T-cell (primary cell): Measurements from ENCODE around the gene GABRR3. TPM values are rescaled to one million over a fixed set of nuclear protein-coding genes. Genes with fewer than 3 reads are reported as not detected.

Experiments
- ATAC-seq, 4 experiments: fragments of 200-7000 bp in 3 of 4; fragments of 150-1000 bp in 1 of 4; cut with Tn5 transposase; replicated peaks in 1 of 4; 1 replicate in 3 of 4; 2 replicates in 1 of 4; pipeline ENCODE4 v1.10.0; 2021; ENCODE audit warnings: moderate library complexity in 3 of 4, mild to moderate bottlenecking in 2 of 4, moderate number of reproducible peaks in 1 of 4
- CTCF ChIA-PET, 2 donors: fragments of 300-600 bp; sonication (Branson Sonifier 250); formaldehyde crosslinking; loops; one replicate each; lab custom pipeline; 2022; ENCODE audit warnings: antibody characterized with exemption in 2 of 2; lab: Charles Lee
- POLR2A ChIA-PET, 2 donors: fragments of 300-600 bp; sonication (Branson Sonifier 250); formaldehyde crosslinking; loops; one replicate each; lab custom pipeline; 2022; ENCODE audit warnings: antibody characterized with exemption in 2 of 2; lab: Charles Lee
- DNase-seq, 35 experiments: peaks; one replicate each; pipeline versions ENCODE4 v3.0.0 to v3.0.0-alpha.2; 2013 to 2023
- H3K27ac ChIP-seq: one replicate; pipeline ENCODE4 v1.5.1; 2013; ENCODE audit warnings: low read length
- H3K27me3 ChIP-seq, 2 experiments: replicated peaks in 1 of 2; 1 replicate in 1 of 2; 2 replicates in 1 of 2; pipeline versions ENCODE4 v1.6.1 to v1.7.0; 2013; ENCODE audit warnings: low read length in 1 of 2, mixed read lengths in 1 of 2; ENCODE audit not compliant: control insufficient read depth in 2 of 2, insufficient read depth in 2 of 2; ENCODE audit errors: extremely low read depth in 1 of 2
- H3K36me3 ChIP-seq, 2 donors: 1 replicate in 1 of 2; 2 replicates in 1 of 2; pipeline versions ENCODE4 v1.6.1 to v1.7.0; 2013; ENCODE audit warnings: low read length in 1 of 2; ENCODE audit not compliant: control insufficient read depth in 2 of 2, insufficient read depth in 1 of 2; ENCODE audit errors: extremely low read depth in 1 of 2
- H3K4me1 ChIP-seq, 2 experiments: 1 replicate in 1 of 2; 2 replicates in 1 of 2; pipeline versions ENCODE4 v1.6.1 to v1.7.0; 2013; ENCODE audit warnings: low read length in 2 of 2, mixed read lengths in 1 of 2; ENCODE audit not compliant: insufficient read depth in 2 of 2, control insufficient read depth in 1 of 2; ENCODE audit errors: extremely low read depth in 1 of 2
- H3K4me3 ChIP-seq, 2 donors: 1 replicate in 1 of 2; 2 replicates in 1 of 2; pipeline versions ENCODE4 v1.5.1 to v1.7.0; 2013; ENCODE audit warnings: mild to moderate bottlenecking in 2 of 2, low read length in 1 of 2, moderate library complexity in 1 of 2; ENCODE audit not compliant: control insufficient read depth in 1 of 2; ENCODE audit errors: extremely low read depth in 1 of 2
- H3K9me3 ChIP-seq: 2 replicates; pipeline ENCODE4 v1.7.0; 2013
- H3K27ac Mint-ChIP-seq, 2 donors: one replicate each; pipeline ENCODE4 v1.8.0; 2020 to 2021; ENCODE audit warnings: mild to moderate bottlenecking in 2 of 2, mixed read lengths in 2 of 2
- H3K27me3 Mint-ChIP-seq, 2 donors: one replicate each; pipeline ENCODE4 v1.8.0; 2021 to 2022; ENCODE audit warnings: mixed read lengths in 2 of 2
- H3K36me3 Mint-ChIP-seq: one replicate; pipeline ENCODE4 v1.8.0; 2021; ENCODE audit warnings: mixed read lengths
- H3K4me1 Mint-ChIP-seq, 3 donors: one replicate each; pipeline ENCODE4 v1.8.0; 2020 to 2022; ENCODE audit warnings: mixed read lengths in 3 of 3, mild to moderate bottlenecking in 1 of 3
- H3K4me3 Mint-ChIP-seq, 3 donors: one replicate each; pipeline ENCODE4 v1.8.0; 2020 to 2022; ENCODE audit warnings: mild to moderate bottlenecking in 3 of 3, mixed read lengths in 3 of 3, moderate library complexity in 3 of 3
- H3K9me3 Mint-ChIP-seq, 3 donors: one replicate each; pipeline ENCODE4 v1.8.0; 2020 to 2022; ENCODE audit warnings: mixed read lengths in 3 of 3
- WGBS: methylation state at CpG from one replicate; pipeline ENCODE4 v1.1.5; 2013; ENCODE audit warnings: missing lambda C conversion rate; ENCODE audit not compliant: insufficient coverage; 5-methylcytosine and 5-hydroxymethylcytosine counted together
- total RNA-seq, 35 experiments: library from RNA in 6 of 35; stranded (reverse) in 6 of 35; fragments of 120-200 nt in 1 of 35; gene quantifications; one replicate each; pipeline versions ENCODE4 v1.2.1 to v1.2.4 and lab custom pipeline; 2013 to 2026

GABRR3 gene
- total RNA-seq, 5 donors from 2014 or later (not counting 1 experiment from before 2014, with no cell fraction given), result not detected

GRCh38 chr3:97981886-97982285 lies 53.2 kb downstream of the GABRR3 start:
- Histone ChIP-seq H3K27ac (no peak overlapping the region), H3K9me3 (no peaks in the 10 kb centered on the region), H3K27me3 (peaks cover 0 to 7% of the 10 kb centered on the region in 2 experiments), H3K4me3 (no peak overlapping the region), H3K36me3 (no peaks in the 10 kb centered on the region), H3K4me1 (no peaks in the 10 kb centered on the region)
- DNase-seq, result no peak
- no peaks in the 10 kb centered on the region for H3K27me3 Mint-ChIP-seq
- H3K9me3 Mint-ChIP-seq, result no peaks in the 10 kb centered on the region
- POLR2A ChIA-PET, result interaction anchor here in 1 of 2 donors (0.6 kb wide), 1 partner anchor 1077 kb away, joined by 3 read pairs; no protein-coding TSS in a partner anchor
- 53% methylated on average over 2 of the region's 3 CpGs for WGBS
- H3K36me3 Mint-ChIP-seq, result no peaks in the 10 kb centered on the region
- H3K4me1 Mint-ChIP-seq, result peaks cover 0 to 2% (median 2%) of the 10 kb centered on the region in 3 donors
- H3K27ac Mint-ChIP-seq, result no peak overlapping the region
- CTCF ChIA-PET, result interaction anchor here in 1 of 2 donors (0.6 kb wide), 1 partner anchor 29 kb away, joined by 3 read pairs; no protein-coding TSS in a partner anchor
- no peak for ATAC-seq
- H3K4me3 Mint-ChIP-seq, result no peak overlapping the region

- H3K4me1 ChIP-seq, result no peaks in the 10 kb centered on the region
- Mint-ChIP-seq H3K36me3 (no peaks in the 10 kb centered on the region), H3K9me3 (no peaks in the 10 kb centered on the region), H3K27ac (no peak overlapping the region), H3K27me3 (no peaks in the 10 kb centered on the region), H3K4me3 (no peak overlapping the region), H3K4me1 (peaks cover 2 to 8% (median 7%) of the 10 kb centered on the region in 3 donors)
- no peak overlapping the region for H3K27ac ChIP-seq
- CTCF ChIA-PET, result no interaction called here
- no peak for ATAC-seq
- no peak overlapping the region for H3K4me3 ChIP-seq
- H3K27me3 ChIP-seq, result peaks cover 0 to 7% of the 10 kb centered on the region in 2 experiments
- POLR2A ChIA-PET, result no interaction called here
- no CpG with 5 or more reads among the region's 3 CpGs for WGBS
- H3K9me3 ChIP-seq, result no peaks in the 10 kb centered on the region
- DNase-seq, result no peak
- no peaks in the 10 kb centered on the region for H3K36me3 ChIP-seq
These were observed 55.5 kb downstream of the GABRR3 start for GRCh38 chr3:97979610-97980009.

GRCh38 chr3:97975466-97975865 lies 59.6 kb downstream of the GABRR3 start:
- ATAC-seq (no peak), DNase-seq (no peak)
- H3K4me3 ChIP-seq, result no peak overlapping the region
- Mint-ChIP-seq H3K4me3 (no peak overlapping the region), H3K27ac (no peak overlapping the region), H3K36me3 (no peaks in the 10 kb centered on the region), H3K9me3 (no peaks in the 10 kb centered on the region), H3K4me1 (peaks cover 24 to 37% (median 30%) of the 10 kb centered on the region in 3 donors), H3K27me3 (no peaks in the 10 kb centered on the region)
- no peaks in the 10 kb centered on the region for H3K36me3 ChIP-seq
- H3K27ac ChIP-seq, result no peak overlapping the region
- ChIA-PET CTCF (interaction anchor here in 1 of 2 donors (1.0 to 1.3 kb wide), 2 partner anchors 47 to 48 kb away, joined by 3 read pairs; no protein-coding TSS in a partner anchor), POLR2A (no interaction called here)
- no peaks in the 10 kb centered on the region for H3K9me3 ChIP-seq
- peaks cover 6 to 16% of the 10 kb centered on the region in 2 experiments for H3K4me1 ChIP-seq
- no CpG with 5 or more reads among the region's 1 CpG for WGBS
- peaks cover 0 to 7% of the 10 kb centered on the region in 2 experiments for H3K27me3 ChIP-seq

GRCh38 chr3:97974996-97975395 lies 60.1 kb downstream of the GABRR3 start:
- Mint-ChIP-seq H3K27ac (no peak overlapping the region), H3K4me1 (peaks cover 29 to 42% (median 34%) of the 10 kb centered on the region in 3 donors), H3K36me3 (no peaks in the 10 kb centered on the region), H3K27me3 (no peaks in the 10 kb centered on the region), H3K4me3 (no peak overlapping the region), H3K9me3 (no peaks in the 10 kb centered on the region)
- no peaks in the 10 kb centered on the region for H3K36me3 ChIP-seq
- CTCF ChIA-PET, result interaction anchor here in 1 of 2 donors (1.0 to 1.3 kb wide), 2 partner anchors 47 to 48 kb away, joined by 3 read pairs; no protein-coding TSS in a partner anchor
- no peak overlapping the region for H3K4me3 ChIP-seq
- no peak for ATAC-seq
- no peaks in the 10 kb centered on the region for H3K9me3 ChIP-seq
- H3K27me3 ChIP-seq, result peaks cover 0 to 5% of the 10 kb centered on the region in 2 experiments
- POLR2A ChIA-PET, result no interaction called here
- peaks cover 6 to 16% of the 10 kb centered on the region in 2 experiments for H3K4me1 ChIP-seq
- H3K27ac ChIP-seq, result no peak overlapping the region
- DNase-seq, result no peak
- WGBS, result 58% methylated on average over 3 of the region's 3 CpGs

GRCh38 chr3:97972976-97973375 lies 62.1 kb downstream of the GABRR3 start:
- no peak overlapping the region for H3K27ac ChIP-seq

GRCh38 chr3:97971679-97972567 lies 63.2 kb downstream of the GABRR3 start, which contains the start of gene RIOX2:
RIOX2 (minus strand) TSS chr3:97972431; CDS start chr3:97967593, 4,838 bp downstream.
- CTCF ChIA-PET, result interaction anchor here (0.7 to 1.5 kb wide), 8 partner anchors 19 to 178 kb away, joined by 3 to 8 read pairs (median 4); partner anchors contain the start of gene CRYBG3 (in 1 of the 2)
- POLR2A ChIA-PET, result interaction anchor here in 1 of 2 donors (1.3 kb wide), 1 partner anchor 150 kb away, joined by 6 read pairs; the partner anchor contains the start of gene CRYBG3
- Mint-ChIP-seq H3K9me3 (no peaks in the 10 kb centered on the region), H3K27me3 (no peaks in the 10 kb centered on the region), H3K4me3 (peak within 1 kb of the TSS; percentile 80 to 88 (median 85)), H3K36me3 (peaks cover 3% of the 10 kb centered on the region), H3K27ac (peak within 1 kb of the TSS; percentile 86 to 87), H3K4me1 (peaks cover 58 to 72% (median 65%) of the 10 kb centered on the region in 3 donors)
- Histone ChIP-seq H3K36me3 (peaks cover 0 to 3% of the 10 kb centered on the region in 2 donors), H3K9me3 (no peaks in the 10 kb centered on the region), H3K4me3 (peak within 1 kb of the TSS; percentile 54 to 72), H3K27ac (peak within 1 kb of the TSS; percentile 8), H3K27me3 (no peaks in the 10 kb centered on the region), H3K4me1 (peaks cover 9 to 21% of the 10 kb centered on the region in 2 experiments)
- DNase-seq, result peak; percentile 55 to 85 (median 74)
- ATAC-seq, result peak; percentile 92 to 93 (median 92)
- WGBS, result 1% methylated on average over 52 of the region's 82 CpGs

More at GRCh38 chr3:97972976-97973375, 62.1 kb downstream of the GABRR3 start:
- no peaks in the 10 kb centered on the region for H3K9me3 Mint-ChIP-seq
- peak overlapping the region; percentile 29 to 71 for H3K27ac Mint-ChIP-seq
- H3K4me3 Mint-ChIP-seq, result peak overlapping the region; percentile 69 to 80 (median 75)
- Histone ChIP-seq H3K4me1 (peaks cover 9 to 17% of the 10 kb centered on the region in 2 experiments), H3K4me3 (peak overlapping the region; percentile 54 to 72), H3K9me3 (no peaks in the 10 kb centered on the region), H3K27me3 (no peaks in the 10 kb centered on the region), H3K36me3 (no peaks in the 10 kb centered on the region)
- ChIA-PET POLR2A (no interaction called here), CTCF (no interaction called here)
- H3K4me1 Mint-ChIP-seq, result peaks cover 48 to 62% (median 55%) of the 10 kb centered on the region in 3 donors
- no peaks in the 10 kb centered on the region for H3K27me3 Mint-ChIP-seq
- no peak for ATAC-seq
- no peaks in the 10 kb centered on the region for H3K36me3 Mint-ChIP-seq
- DNase-seq, result no peak
- 89% methylated on average over 5 of the region's 9 CpGs for WGBS
